Nephron (organoid): Measurements from ENCODE around the gene C11orf21.
"Not testable (repeated sequence)": the region's sequence is repeated elsewhere in the genome, so short reads cannot be mapped to it uniquely, and the experiment has no call there.

ENCODE experiments used
- H3K27ac Mint-ChIP-seq, 3 experiments: 2 replicates each; pipeline ENCODE4 v1.8.0; 2020; ENCODE audit warnings: mixed read lengths in 3 of 3, mild to moderate bottlenecking in 2 of 3, moderate library complexity in 1 of 3
- H3K27me3 Mint-ChIP-seq: 2 replicates; pipeline ENCODE4 v1.8.0; 2021; ENCODE audit warnings: low read depth, mild to moderate bottlenecking, moderate library complexity, mixed read lengths
- H3K36me3 Mint-ChIP-seq: 2 replicates; pipeline ENCODE4 v1.8.0; 2020; ENCODE audit warnings: low read depth, mixed read lengths
- H3K4me1 Mint-ChIP-seq: 2 replicates; pipeline ENCODE4 v1.8.0; 2020; ENCODE audit warnings: mixed read lengths
- H3K4me3 Mint-ChIP-seq, 3 experiments: 2 replicates each; pipeline ENCODE4 v1.8.0; 2020; ENCODE audit warnings: mild to moderate bottlenecking in 3 of 3, mixed read lengths in 3 of 3, moderate library complexity in 2 of 3
- H3K9me3 Mint-ChIP-seq: 2 replicates; pipeline ENCODE4 v1.8.0; 2020; ENCODE audit warnings: mixed read lengths
- TF ChIP-seq, protein P1 (sequence below), 3 experiments: fragments of 200-600 bp; sonication (generic); IDR thresholded peaks; one replicate each; pipeline ENCODE4 v1.5.0; 2021; ENCODE audit warnings: antibody characterized with exemption in 3 of 3; ENCODE audit not compliant: unreplicated experiment in 3 of 3

The C11orf21 gene

DNA sequence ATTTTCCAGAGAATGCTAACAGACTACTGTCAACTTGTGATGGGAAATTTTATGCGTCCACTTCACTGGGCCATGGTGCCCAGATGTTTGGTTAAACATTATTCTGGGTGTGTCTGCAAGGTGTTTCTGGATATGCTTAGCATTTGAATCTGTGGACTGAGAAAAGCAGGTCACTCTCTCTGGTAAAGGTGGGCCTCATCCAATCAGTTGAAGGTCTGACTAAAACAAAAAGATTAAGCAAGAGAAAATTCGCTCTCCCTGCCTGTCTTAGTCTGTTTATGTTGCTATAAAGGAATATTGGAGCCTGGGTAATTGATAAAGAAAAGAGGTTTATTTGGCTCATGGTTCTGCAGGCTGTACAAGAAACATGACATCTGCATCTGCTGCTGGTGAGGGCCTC, 43.3 kb upstream of the C11orf21 start:
- Mint-ChIP-seq H3K4me1 (no peaks in the 10 kb centered on the region), H3K4me3 (no peak overlapping the region), H3K9me3 (peaks cover 24% of the 10 kb centered on the region), H3K27ac (no peak overlapping the region), H3K27me3 (peaks cover 4% of the 10 kb centered on the region), H3K36me3 (no peaks in the 10 kb centered on the region)
- TF ChIP-seq, protein P1, sequence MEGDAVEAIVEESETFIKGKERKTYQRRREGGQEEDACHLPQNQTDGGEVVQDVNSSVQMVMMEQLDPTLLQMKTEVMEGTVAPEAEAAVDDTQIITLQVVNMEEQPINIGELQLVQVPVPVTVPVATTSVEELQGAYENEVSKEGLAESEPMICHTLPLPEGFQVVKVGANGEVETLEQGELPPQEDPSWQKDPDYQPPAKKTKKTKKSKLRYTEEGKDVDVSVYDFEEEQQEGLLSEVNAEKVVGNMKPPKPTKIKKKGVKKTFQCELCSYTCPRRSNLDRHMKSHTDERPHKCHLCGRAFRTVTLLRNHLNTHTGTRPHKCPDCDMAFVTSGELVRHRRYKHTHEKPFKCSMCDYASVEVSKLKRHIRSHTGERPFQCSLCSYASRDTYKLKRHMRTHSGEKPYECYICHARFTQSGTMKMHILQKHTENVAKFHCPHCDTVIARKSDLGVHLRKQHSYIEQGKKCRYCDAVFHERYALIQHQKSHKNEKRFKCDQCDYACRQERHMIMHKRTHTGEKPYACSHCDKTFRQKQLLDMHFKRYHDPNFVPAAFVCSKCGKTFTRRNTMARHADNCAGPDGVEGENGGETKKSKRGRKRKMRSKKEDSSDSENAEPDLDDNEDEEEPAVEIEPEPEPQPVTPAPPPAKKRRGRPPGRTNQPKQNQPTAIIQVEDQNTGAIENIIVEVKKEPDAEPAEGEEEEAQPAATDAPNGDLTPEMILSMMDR (IDR thresholded peaks at IDR 0.05; ENCODE audit: unreplicated experiment in 3 of 3): no peak

DNA sequence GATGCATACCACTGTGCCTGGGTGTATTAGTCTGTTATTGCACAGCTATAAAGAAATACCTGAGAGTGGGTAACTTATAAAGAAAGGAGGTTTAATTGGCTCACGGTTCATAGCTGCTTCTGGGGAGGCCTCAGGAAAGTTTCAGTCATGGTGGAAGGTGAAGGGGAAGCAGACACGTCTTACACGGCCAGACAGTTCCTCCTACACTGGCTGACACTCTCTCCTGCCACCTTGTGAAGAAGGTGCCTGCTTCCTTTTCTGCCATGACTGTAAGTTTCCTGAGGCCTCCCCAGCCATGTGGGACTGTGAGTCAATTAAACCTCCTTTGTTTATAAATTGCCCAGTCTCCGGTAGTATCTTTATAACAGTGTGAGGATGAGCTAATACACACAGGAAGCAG, 41.8 kb upstream of the C11orf21 start:
- Mint-ChIP-seq H3K27ac (no peak overlapping the region), H3K27me3 (peaks cover 4% of the 10 kb centered on the region), H3K4me1 (no peaks in the 10 kb centered on the region), H3K9me3 (peaks cover 16% of the 10 kb centered on the region), H3K4me3 (no peak overlapping the region), H3K36me3 (no peaks in the 10 kb centered on the region)
- TF ChIP-seq, protein P1 (IDR thresholded peaks at IDR 0.05; ENCODE audit: unreplicated experiment in 3 of 3): no peak

DNA sequence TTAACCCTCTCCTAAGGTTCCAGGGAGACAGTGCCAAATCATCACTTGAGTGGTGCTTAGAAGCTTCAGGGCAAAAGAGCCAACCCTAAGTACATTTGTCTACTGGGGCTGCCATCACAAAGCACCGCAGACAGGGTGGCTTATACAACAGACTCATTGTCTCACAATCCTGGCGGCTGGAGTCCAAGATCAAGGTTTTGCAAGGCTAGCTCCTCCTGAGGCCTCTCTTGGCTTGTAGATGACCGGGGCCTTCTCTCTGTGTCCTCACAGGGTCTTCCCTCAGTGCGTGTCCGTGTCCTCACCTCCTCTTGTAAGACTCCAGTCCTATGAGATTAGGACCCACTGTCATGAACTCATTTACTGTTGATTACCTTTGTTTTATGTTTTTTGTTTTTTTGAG, 41.3 kb upstream of the C11orf21 start:
- peaks cover 16% of the 10 kb centered on the region for H3K9me3 Mint-ChIP-seq
- no peaks in the 10 kb centered on the region for H3K4me1 Mint-ChIP-seq
- no peaks in the 10 kb centered on the region for H3K36me3 Mint-ChIP-seq
- H3K27ac Mint-ChIP-seq: no peak overlapping the region
- H3K27me3 Mint-ChIP-seq: peaks cover 4% of the 10 kb centered on the region
- H3K4me3 Mint-ChIP-seq: no peak overlapping the region
- TF ChIP-seq, protein P1 (IDR thresholded peaks at IDR 0.05; ENCODE audit: unreplicated experiment in 3 of 3): no peak

DNA sequence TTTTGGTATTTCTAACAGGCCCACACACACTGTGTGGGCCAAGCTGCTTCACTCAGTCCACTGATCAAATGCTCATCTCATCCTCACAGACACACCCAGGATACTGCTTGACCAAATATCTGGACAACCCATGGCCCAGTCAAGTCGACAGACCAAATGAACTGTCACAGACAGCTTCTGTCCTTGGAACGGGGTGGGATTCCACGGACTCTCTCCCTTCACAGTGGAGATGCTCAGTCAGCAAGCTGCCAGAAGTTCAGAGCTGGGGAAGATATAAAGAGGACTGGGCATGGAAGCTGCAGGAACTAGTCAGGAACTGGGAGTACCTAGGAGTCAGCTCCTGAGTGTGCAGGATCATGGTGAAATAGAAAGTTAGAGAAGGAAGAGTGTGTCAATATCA, 40.8 kb upstream of the C11orf21 start:
- no peak overlapping the region for H3K4me3 Mint-ChIP-seq
- H3K9me3 Mint-ChIP-seq: peaks cover 15% of the 10 kb centered on the region
- no peaks in the 10 kb centered on the region for H3K36me3 Mint-ChIP-seq
- TF ChIP-seq, protein P1 (IDR thresholded peaks at IDR 0.05; ENCODE audit: unreplicated experiment in 3 of 3): no peak
- peaks cover 4% of the 10 kb centered on the region for H3K27me3 Mint-ChIP-seq
- no peak overlapping the region for H3K27ac Mint-ChIP-seq
- H3K4me1 Mint-ChIP-seq: no peaks in the 10 kb centered on the region

DNA sequence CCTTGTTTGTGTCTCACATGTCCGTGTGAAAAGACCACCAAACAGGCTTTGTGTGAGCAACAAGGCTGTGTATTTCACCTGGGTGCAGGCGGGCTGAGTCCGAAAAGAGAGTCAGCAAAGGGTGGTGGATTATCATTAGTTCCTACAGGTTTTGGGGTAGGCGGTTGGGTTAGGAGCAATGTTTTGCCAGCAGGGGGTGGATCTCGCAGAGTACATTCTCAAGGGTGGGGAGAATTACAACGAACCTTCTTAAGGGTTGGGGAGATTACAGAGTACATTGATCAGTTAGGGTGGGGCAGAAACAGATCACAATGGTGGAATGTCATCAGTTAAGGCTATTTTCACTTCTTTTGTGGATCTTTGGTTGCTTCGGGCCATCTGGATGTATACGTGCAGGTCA, 37.0 kb upstream of the C11orf21 start:
- not testable (repeated sequence) for H3K36me3 Mint-ChIP-seq, H3K4me1 Mint-ChIP-seq, H3K27ac Mint-ChIP-seq, H3K9me3 Mint-ChIP-seq, H3K4me3 Mint-ChIP-seq, H3K27me3 Mint-ChIP-seq

DNA sequence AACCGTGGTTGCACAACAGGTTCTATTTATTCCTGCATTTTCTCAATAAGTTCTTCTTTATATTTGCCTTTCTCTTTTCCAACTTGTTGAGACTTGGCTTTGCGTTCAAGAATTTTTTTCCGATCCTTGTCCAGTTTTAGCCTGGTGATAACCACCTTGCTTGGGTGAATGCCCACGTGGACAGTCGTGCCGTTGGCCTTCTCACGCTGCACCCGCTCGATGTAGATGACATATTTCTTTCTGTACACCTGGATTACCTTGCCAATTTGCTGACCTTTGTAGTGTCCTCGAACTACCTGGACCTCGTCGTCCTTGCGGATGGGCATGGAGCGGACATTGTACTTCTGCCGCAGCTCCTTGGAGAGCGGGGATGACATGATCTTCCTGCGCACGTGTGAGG, 33.6 kb upstream of the C11orf21 start:
- H3K27me3 Mint-ChIP-seq, H3K27ac Mint-ChIP-seq, H3K4me3 Mint-ChIP-seq, H3K4me1 Mint-ChIP-seq, H3K36me3 Mint-ChIP-seq: not testable (repeated sequence)
- H3K9me3 Mint-ChIP-seq: peaks cover 13% of the 10 kb centered on the region

DNA sequence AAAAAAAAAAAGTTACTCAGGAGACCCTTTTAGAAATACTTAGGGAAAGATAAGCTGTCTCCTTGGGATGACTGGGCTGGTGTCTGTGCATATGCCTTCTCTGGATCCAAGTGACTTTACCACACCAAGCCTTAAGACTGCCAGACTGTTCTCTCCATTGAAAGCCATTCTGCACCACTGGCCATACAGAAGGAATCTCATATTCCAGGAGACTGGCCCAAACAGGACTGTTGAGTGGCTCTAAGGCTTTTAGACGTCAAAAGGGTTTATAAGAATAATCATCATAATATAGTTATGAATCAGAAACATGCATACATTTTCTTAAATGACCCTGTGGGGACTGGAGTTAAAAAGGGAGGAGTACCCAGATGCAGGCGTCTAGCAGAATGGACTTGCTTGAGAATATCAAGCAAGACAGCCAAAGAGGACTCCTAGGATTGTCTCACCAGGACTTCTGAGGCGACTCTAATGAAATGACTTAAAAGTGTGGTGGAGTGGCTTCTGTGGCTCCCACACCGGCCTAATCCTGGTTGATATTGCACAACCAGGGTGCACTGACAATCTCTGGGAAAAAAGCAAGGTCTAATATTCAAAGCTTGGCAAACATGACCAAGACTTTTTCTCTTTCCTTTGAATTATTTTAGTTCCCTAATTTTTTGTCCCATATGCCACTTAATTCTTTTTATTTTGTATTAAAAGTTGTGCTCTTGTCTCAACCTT, 31.9 kb upstream of the C11orf21 start:
- not testable (repeated sequence) for H3K27me3 Mint-ChIP-seq, H3K27ac Mint-ChIP-seq, H3K4me1 Mint-ChIP-seq, H3K36me3 Mint-ChIP-seq, H3K4me3 Mint-ChIP-seq
- peaks cover 19% of the 10 kb centered on the region for H3K9me3 Mint-ChIP-seq

DNA sequence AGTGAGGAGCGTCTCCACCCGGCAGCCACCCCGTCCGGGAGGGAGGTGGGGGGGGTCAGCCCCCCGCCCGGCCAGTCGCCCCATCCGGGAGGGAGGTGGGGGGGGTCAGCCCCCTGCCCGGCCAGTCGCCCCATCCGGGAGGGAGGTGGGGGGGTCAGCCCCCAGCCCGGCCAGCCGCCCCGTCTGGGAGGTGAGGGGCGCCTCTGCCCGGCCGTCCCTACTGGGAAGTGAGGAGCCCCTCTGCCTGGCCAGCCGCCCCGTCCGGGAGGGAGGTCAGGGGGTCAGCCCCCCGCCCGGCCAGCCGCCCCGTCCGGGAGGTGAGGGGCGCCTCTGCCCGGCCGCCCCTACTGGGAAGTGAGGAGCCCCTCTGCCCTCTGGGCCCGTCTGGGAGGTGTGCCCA, 30.9 kb upstream of the C11orf21 start:
- H3K27ac Mint-ChIP-seq, H3K27me3 Mint-ChIP-seq, H3K36me3 Mint-ChIP-seq, H3K4me3 Mint-ChIP-seq, H3K4me1 Mint-ChIP-seq: not testable (repeated sequence)
- H3K9me3 Mint-ChIP-seq: peaks cover 19% of the 10 kb centered on the region
